ENCODE data around the gene ELP4.

Gene ELP4

GRCh38 chr11:31803813-31804311, 294.3 kb downstream of the ELP4 start:
- no peak for FAIRE-seq
- no peak for DNase-seq (ENCODE audit: insufficient read length, low spot score)
- TF ChIP-seq POU2F2 (IDR thresholded peaks at IDR 0.05; ENCODE audit: low read depth, low read length) (no peak), SPI1 (IDR thresholded peaks at IDR 0.05; ENCODE audit: low read depth, low read length) (peak; percentile 16; the same call in 1 of the 2 replicates)

- no peak for TF ChIP-seq SPI1 (IDR thresholded peaks at IDR 0.05; ENCODE audit: low read depth, low read length)
- no peak for TF ChIP-seq TAF1 (IDR thresholded peaks at IDR 0.05; ENCODE audit: low read depth, low read length)
- no peak for FAIRE-seq
- no peak for DNase-seq (ENCODE audit: insufficient read length, low spot score)
These were observed 294.9 kb downstream of the ELP4 start for GRCh38 chr11:31804312-31805036.

GRCh38 chr11:31805037-31805628, 295.6 kb downstream of the ELP4 start:
- TF ChIP-seq POLR2AphosphoS5 (IDR thresholded peaks at IDR 0.05; ENCODE audit: low read depth, low read length) (no peak), POLR2A (IDR thresholded peaks at IDR 0.05; ENCODE audit: low read depth, low read length) (no peak), TAF1 (IDR thresholded peaks at IDR 0.05; ENCODE audit: low read depth, low read length) (no peak), PAX5 (IDR thresholded peaks at IDR 0.05; ENCODE audit: insufficient read depth, low read length, severe bottlenecking) (no peak), SPI1 (IDR thresholded peaks at IDR 0.05; ENCODE audit: low read depth, low read length) (no peak), POU2F2 (IDR thresholded peaks at IDR 0.05; ENCODE audit: low read depth, low read length) (no peak)
- DNase-seq (ENCODE audit: insufficient read length, low spot score), result no peak
- FAIRE-seq, result no peak

GRCh38 chr11:31805629-31806185, 296.1 kb downstream of the ELP4 start:
- FAIRE-seq (no peak), DNase-seq (ENCODE audit: insufficient read length, low spot score) (no peak)
- TF ChIP-seq POLR2A (IDR thresholded peaks at IDR 0.05; ENCODE audit: low read depth, low read length) (no peak), TAF1 (IDR thresholded peaks at IDR 0.05; ENCODE audit: low read depth, low read length) (no peak), PAX5 (IDR thresholded peaks at IDR 0.05; ENCODE audit: insufficient read depth, low read length, severe bottlenecking) (no peak), POLR2AphosphoS5 (IDR thresholded peaks at IDR 0.05; ENCODE audit: low read depth, low read length) (no peak), POU2F2 (IDR thresholded peaks at IDR 0.05; ENCODE audit: low read depth, low read length) (no peak), SPI1 (IDR thresholded peaks at IDR 0.05; ENCODE audit: low read depth, low read length) (no peak)

GRCh38 chr11:31806186-31806927, 296.8 kb downstream of the ELP4 start:
- no peak for FAIRE-seq
- TF ChIP-seq SPI1 (IDR thresholded peaks at IDR 0.05; ENCODE audit: low read depth, low read length) (no peak), PAX5 (IDR thresholded peaks at IDR 0.05; ENCODE audit: insufficient read depth, low read length, severe bottlenecking) (no peak), POLR2A (IDR thresholded peaks at IDR 0.05; ENCODE audit: low read depth, low read length) (no peak)
- DNase-seq (ENCODE audit: insufficient read length, low spot score), result no peak

- FAIRE-seq, result no peak
- no peak for DNase-seq (ENCODE audit: insufficient read length, low spot score)
- no peak for TF ChIP-seq PAX5 (IDR thresholded peaks at IDR 0.05; ENCODE audit: insufficient read depth, low read length, severe bottlenecking)
These were observed 297.6 kb downstream of the ELP4 start for GRCh38 chr11:31806928-31807798.

- no peak for DNase-seq (ENCODE audit: insufficient read length, low spot score)
- TF ChIP-seq POU2F2 (IDR thresholded peaks at IDR 0.05; ENCODE audit: low read depth, low read length) (no peak), PAX5 (IDR thresholded peaks at IDR 0.05; ENCODE audit: insufficient read depth, low read length, severe bottlenecking) (no peak), POLR2A (IDR thresholded peaks at IDR 0.05; ENCODE audit: low read depth, low read length) (no peak), SPI1 (IDR thresholded peaks at IDR 0.05; ENCODE audit: low read depth, low read length) (no peak), TAF1 (IDR thresholded peaks at IDR 0.05; ENCODE audit: low read depth, low read length) (no peak), POLR2AphosphoS5 (IDR thresholded peaks at IDR 0.05; ENCODE audit: low read depth, low read length) (no peak)
- no peak for FAIRE-seq
These were observed 298.5 kb downstream of the ELP4 start for GRCh38 chr11:31807799-31808667.

- no peak for DNase-seq (ENCODE audit: insufficient read length, low spot score)
- no peak for TF ChIP-seq PAX5 (IDR thresholded peaks at IDR 0.05; ENCODE audit: insufficient read depth, low read length, severe bottlenecking)
- FAIRE-seq, result no peak
These were observed 299.4 kb downstream of the ELP4 start for GRCh38 chr11:31808721-31809540.
